NCI-H446 (cell line): Measurements from ENCODE around the gene PSRC1.
"Not testable (repeated sequence)": the region's sequence is repeated elsewhere in the genome, so short reads cannot be mapped to it uniquely, and the experiment has no call there.

Experiments
- DNase-seq, 2 experiments: peaks; one replicate each; lab custom pipeline; 2025; lab: John Stamatoyannopoulos, UW

Gene PSRC1

GRCh38 chr1:109282952-109283747 lies at the start of gene PSRC1:
Gene PSRC1 (minus strand): TSS chr1:109283145.
- DNase-seq: peak; percentile 96 to 99

- no peak for DNase-seq
Observed at GRCh38 chr1:109331113-109331512, 48.2 kb upstream of the PSRC1 start.

- DNase-seq: no peak
Observed at GRCh38 chr1:109327285-109327684, 44.3 kb upstream of the PSRC1 start.

GRCh38 chr1:109322974-109323373 lies 40.0 kb upstream of the PSRC1 start:
- no peak for DNase-seq

- no peak for DNase-seq
Observed at GRCh38 chr1:109319114-109319513, 36.2 kb upstream of the PSRC1 start.

GRCh38 chr1:109316506-109316905 lies 33.6 kb upstream of the PSRC1 start:
- no peak for DNase-seq

GRCh38 chr1:109315288-109315687 lies 32.3 kb upstream of the PSRC1 start:
- no peak for DNase-seq

GRCh38 chr1:109314795-109315194 lies 31.9 kb upstream of the PSRC1 start:
- peak in 1 of 2 experiments; percentile 20 for DNase-seq

GRCh38 chr1:109312978-109313775 lies 30.2 kb upstream of the PSRC1 start:
- DNase-seq: peak; percentile 23 to 77

- DNase-seq: peak; percentile 23 to 50
Observed at GRCh38 chr1:109312246-109312645, 29.3 kb upstream of the PSRC1 start.

GRCh38 chr1:109309347-109309746 lies 26.4 kb upstream of the PSRC1 start:
- DNase-seq: no peak

GRCh38 chr1:109307274-109308021 lies 24.5 kb upstream of the PSRC1 start:
- peak; percentile 45 to 82 for DNase-seq

- DNase-seq: no peak
Observed at GRCh38 chr1:109306832-109307273, 23.9 kb upstream of the PSRC1 start, which contains the start of gene MYBPHL. Gene MYBPHL (minus strand): TSS chr1:109307011. CDS start chr1:109306991, 20 bp downstream.

GRCh38 chr1:109305991-109306390 lies 23.0 kb upstream of the PSRC1 start:
- DNase-seq: not testable (repeated sequence)

GRCh38 chr1:109304226-109304920 lies 21.4 kb upstream of the PSRC1 start:
- no peak for DNase-seq

- DNase-seq: no peak
Observed at GRCh38 chr1:109301874-109302273, 18.9 kb upstream of the PSRC1 start.

- no peak for DNase-seq
Observed at GRCh38 chr1:109300650-109301151, 17.8 kb upstream of the PSRC1 start.

GRCh38 chr1:109299558-109300343 lies 16.8 kb upstream of the PSRC1 start:
- DNase-seq: no peak

- no peak for DNase-seq
Observed at GRCh38 chr1:109298666-109299557, 16.0 kb upstream of the PSRC1 start.
